GM04504 (cell line): ENCODE measurements around the gene PAX4.

Experiments used
- DNase-seq: peaks from one replicate; pipeline ENCODE4 v3.0.0-alpha.2; 2012; ENCODE audit warnings: low read depth

PAX4 gene

GRCh38 chr7:127618042-127618441, at the start of gene PAX4:
Gene PAX4 (minus strand): TSS chr7:127618142. CDS start chr7:127615928, 2,214 bp downstream.
- DNase-seq = no peak

- DNase-seq = no peak
Observed at GRCh38 chr7:127667017-127667670, 49.2 kb upstream of the PAX4 start.

- DNase-seq = no peak
Observed at GRCh38 chr7:127666602-127667001, 48.7 kb upstream of the PAX4 start.

- no peak for DNase-seq
Observed at GRCh38 chr7:127665922-127666321, 48.0 kb upstream of the PAX4 start.

GRCh38 chr7:127658970-127659630, 41.2 kb upstream of the PAX4 start:
- no peak for DNase-seq

GRCh38 chr7:127657500-127657899, 39.6 kb upstream of the PAX4 start:
- no peak for DNase-seq

GRCh38 chr7:127655720-127656119, 37.8 kb upstream of the PAX4 start:
- no peak for DNase-seq

- no peak for DNase-seq
Observed at GRCh38 chr7:127654404-127655394, 36.8 kb upstream of the PAX4 start.

GRCh38 chr7:127653396-127653795, 35.5 kb upstream of the PAX4 start:
- no peak for DNase-seq

- no peak for DNase-seq
Observed at GRCh38 chr7:127652333-127653248, 34.6 kb upstream of the PAX4 start.

- DNase-seq = peak; percentile 99
Observed at GRCh38 chr7:127651556-127652332, 33.8 kb upstream of the PAX4 start, which contains the start of gene SND1. Gene SND1 (plus strand): TSS chr7:127652194. CDS start chr7:127652374, 180 bp downstream.

- no peak for DNase-seq
Observed at GRCh38 chr7:127650847-127651555, 33.1 kb upstream of the PAX4 start.

- DNase-seq = no peak
Observed at GRCh38 chr7:127648986-127649385, 31.0 kb upstream of the PAX4 start.

GRCh38 chr7:127647636-127648035, 29.7 kb upstream of the PAX4 start:
- DNase-seq = no peak

- no peak for DNase-seq
Observed at GRCh38 chr7:127644484-127644883, 26.5 kb upstream of the PAX4 start.

GRCh38 chr7:127638197-127638596, 20.3 kb upstream of the PAX4 start:
- DNase-seq = no peak

GRCh38 chr7:127635659-127636285, 17.8 kb upstream of the PAX4 start:
- DNase-seq = no peak

GRCh38 chr7:127632276-127632910, 14.5 kb upstream of the PAX4 start:
- peak; percentile 71 for DNase-seq

- no peak for DNase-seq
Observed at GRCh38 chr7:127629268-127629854, 11.4 kb upstream of the PAX4 start.
